GM12878 (cell line): Measurements from ENCODE around the gene DDIT4. TPM values are rescaled to one million over a fixed set of nuclear protein-coding genes. Genes with fewer than 3 reads are reported as not detected.

ENCODE experiments used
- CREB1 ChIP-seq: IDR thresholded peaks from 2 replicates; pipeline ENCODE4 v1.6.1; 2012; ENCODE audit warnings: low read depth, mild to moderate bottlenecking, inconsistent platforms
- ESRRA ChIP-seq: IDR thresholded peaks from 2 replicates; pipeline ENCODE4 v1.6.1; 2012; ENCODE audit warnings: mild to moderate bottlenecking, low read length, improper control_type of control experiment
- FOXK2 ChIP-seq: fragments of 450-650 bp; IDR thresholded peaks from 2 replicates; pipeline ENCODE4 v1.6.1; 2017; ENCODE audit warnings: mild to moderate bottlenecking, moderate library complexity
- MYC ChIP-seq: IDR thresholded peaks from 2 replicates; pipeline ENCODE4 v1.6.1; 2011; ENCODE audit warnings: mild to moderate bottlenecking, low read length, moderate library complexity, inconsistent platforms; ENCODE audit not compliant: insufficient read depth, insufficient replicate concordance, insufficient read length, severe bottlenecking
- NFXL1 ChIP-seq: fragments of 450-650 bp; IDR thresholded peaks from 2 replicates; pipeline ENCODE4 v1.6.1; 2017; ENCODE audit warnings: antibody characterized with exemption, mild to moderate bottlenecking, borderline replicate concordance
- SMAD5 ChIP-seq: IDR thresholded peaks from 2 replicates; pipeline ENCODE4 v1.6.1; 2016; ENCODE audit warnings: antibody characterized with exemption, low read depth
- STAT3 ChIP-seq: IDR thresholded peaks from 2 replicates; pipeline ENCODE4 v1.6.1; 2011; ENCODE audit warnings: low read depth, low read length, improper control_type of control experiment
- TCF3 ChIP-seq: IDR thresholded peaks from 2 replicates; pipeline ENCODE4 v1.6.1; 2012; ENCODE audit warnings: low read depth, mild to moderate bottlenecking, low read length, borderline replicate concordance; ENCODE audit not compliant: insufficient read depth
- WRNIP1 ChIP-seq: IDR thresholded peaks from 2 replicates; pipeline ENCODE4 v1.6.1; 2011; ENCODE audit warnings: low read depth, low read length, improper control_type of control experiment, borderline replicate concordance
- ZNF217 ChIP-seq: fragments of 450-650 bp; IDR thresholded peaks from 2 replicates; pipeline ENCODE4 v1.6.1; 2017; ENCODE audit warnings: antibody characterized with exemption, mild to moderate bottlenecking
- polyA plus RNA-seq, 11 experiments: library from polyadenylated mRNA; depleted of rRNA in 4 of 11; unstranded in 6 of 11; stranded (reverse) in 5 of 11; fragments of >200 nt; fragmentation: Nextera tagmentation in 4 of 11; fragmentation: Illumina TruSeq in 1 of 11; extraction: Ambion mirVana in 4 of 11; extraction: Trizol in 1 of 11; gene quantifications; 1 replicate in 1 of 11; 2 replicates in 10 of 11; pipeline versions ENCODE4 v1.2.1 to v1.2.3, GENCODE V29; 2011 to 2016; ENCODE audit warnings: inconsistent platforms in 2 of 11, missing spikeins in 2 of 11, low read depth in 1 of 11
- total RNA-seq, 4 experiments: library from RNA; depleted of rRNA in 3 of 4; stranded (reverse); fragments of >200 nt in 3 of 4; fragmentation: Illumina TruSeq in 1 of 4; extraction: Trizol in 1 of 4; gene quantifications; 2 replicates each; pipeline versions ENCODE4 v1.2.1 to v1.2.3, GENCODE V29; 2013 to 2021
- TF ChIP-seq, protein P1 (sequence below): IDR thresholded peaks from 2 replicates; pipeline ENCODE4 v1.6.1; 2012; ENCODE audit warnings: improper control_type of control experiment, low read depth, low read length; ENCODE audit not compliant: insufficient replicate concordance
- TF ChIP-seq, protein P2 (sequence below): fragments of 450-650 bp; IDR thresholded peaks from 2 replicates; pipeline ENCODE4 v1.6.1; 2017; ENCODE audit warnings: antibody characterized with exemption, mild to moderate bottlenecking, moderate library complexity
- TF ChIP-seq, protein P3 (sequence below): fragments of 150-350 bp; IDR thresholded peaks from 2 replicates; pipeline ENCODE4 v1.6.1; 2014; ENCODE audit warnings: mild to moderate bottlenecking, low read depth, low read length
- TF ChIP-seq, protein P4 (sequence below): IDR thresholded peaks from 2 replicates; pipeline ENCODE4 v1.6.1; 2011; ENCODE audit warnings: borderline replicate concordance, low read depth, mild to moderate bottlenecking, moderate library complexity, low read length; ENCODE audit not compliant: insufficient read depth, poor library complexity, severe bottlenecking

Gene DDIT4
- total and polyA plus RNA-seq, 10 of the 15 experiments (the other 5 are each of a cell fraction or from before 2014, with no cell fraction given): 2.1 to 277 (median 183) TPM

DNA sequence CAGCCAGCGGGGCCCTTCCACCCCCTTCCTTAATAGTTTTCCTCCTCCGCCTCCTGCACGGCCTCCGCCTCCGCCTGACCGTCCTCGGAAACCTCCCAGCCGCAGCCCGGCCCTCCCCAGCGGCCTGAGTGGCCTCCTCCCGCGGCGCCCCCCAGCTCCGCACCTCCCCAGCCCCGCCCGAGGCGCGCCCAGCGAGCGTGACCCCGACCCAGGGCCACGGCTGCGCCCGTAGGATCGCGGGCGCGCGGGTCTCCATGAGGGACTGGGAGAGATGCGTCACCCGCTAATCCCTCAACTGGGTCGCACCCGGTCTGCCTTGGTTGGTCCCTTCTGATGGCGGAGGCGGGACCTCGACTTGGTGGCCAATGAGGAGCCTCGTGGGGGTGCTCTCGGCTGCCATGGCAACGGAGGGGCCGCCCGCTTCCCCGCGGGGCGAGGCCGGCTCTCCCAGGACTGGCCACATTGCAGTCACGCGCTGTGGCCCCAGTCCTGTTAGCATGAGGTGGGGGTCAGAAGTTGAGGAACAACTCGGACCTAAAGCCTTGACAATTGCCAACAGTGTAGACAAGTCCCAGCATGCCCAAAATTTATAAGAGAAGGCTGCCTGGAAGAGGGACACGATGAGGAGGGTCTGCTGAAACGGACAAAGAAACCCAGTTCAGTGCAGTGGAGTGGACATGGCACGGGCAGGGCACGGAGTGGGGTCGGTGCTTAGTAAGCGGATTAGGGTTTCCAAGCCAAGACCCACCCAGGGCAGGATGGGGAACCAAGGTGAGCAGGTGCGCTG is 24.3 kb downstream of the DDIT4 start (continued):
- TF ChIP-seq, protein P1, sequence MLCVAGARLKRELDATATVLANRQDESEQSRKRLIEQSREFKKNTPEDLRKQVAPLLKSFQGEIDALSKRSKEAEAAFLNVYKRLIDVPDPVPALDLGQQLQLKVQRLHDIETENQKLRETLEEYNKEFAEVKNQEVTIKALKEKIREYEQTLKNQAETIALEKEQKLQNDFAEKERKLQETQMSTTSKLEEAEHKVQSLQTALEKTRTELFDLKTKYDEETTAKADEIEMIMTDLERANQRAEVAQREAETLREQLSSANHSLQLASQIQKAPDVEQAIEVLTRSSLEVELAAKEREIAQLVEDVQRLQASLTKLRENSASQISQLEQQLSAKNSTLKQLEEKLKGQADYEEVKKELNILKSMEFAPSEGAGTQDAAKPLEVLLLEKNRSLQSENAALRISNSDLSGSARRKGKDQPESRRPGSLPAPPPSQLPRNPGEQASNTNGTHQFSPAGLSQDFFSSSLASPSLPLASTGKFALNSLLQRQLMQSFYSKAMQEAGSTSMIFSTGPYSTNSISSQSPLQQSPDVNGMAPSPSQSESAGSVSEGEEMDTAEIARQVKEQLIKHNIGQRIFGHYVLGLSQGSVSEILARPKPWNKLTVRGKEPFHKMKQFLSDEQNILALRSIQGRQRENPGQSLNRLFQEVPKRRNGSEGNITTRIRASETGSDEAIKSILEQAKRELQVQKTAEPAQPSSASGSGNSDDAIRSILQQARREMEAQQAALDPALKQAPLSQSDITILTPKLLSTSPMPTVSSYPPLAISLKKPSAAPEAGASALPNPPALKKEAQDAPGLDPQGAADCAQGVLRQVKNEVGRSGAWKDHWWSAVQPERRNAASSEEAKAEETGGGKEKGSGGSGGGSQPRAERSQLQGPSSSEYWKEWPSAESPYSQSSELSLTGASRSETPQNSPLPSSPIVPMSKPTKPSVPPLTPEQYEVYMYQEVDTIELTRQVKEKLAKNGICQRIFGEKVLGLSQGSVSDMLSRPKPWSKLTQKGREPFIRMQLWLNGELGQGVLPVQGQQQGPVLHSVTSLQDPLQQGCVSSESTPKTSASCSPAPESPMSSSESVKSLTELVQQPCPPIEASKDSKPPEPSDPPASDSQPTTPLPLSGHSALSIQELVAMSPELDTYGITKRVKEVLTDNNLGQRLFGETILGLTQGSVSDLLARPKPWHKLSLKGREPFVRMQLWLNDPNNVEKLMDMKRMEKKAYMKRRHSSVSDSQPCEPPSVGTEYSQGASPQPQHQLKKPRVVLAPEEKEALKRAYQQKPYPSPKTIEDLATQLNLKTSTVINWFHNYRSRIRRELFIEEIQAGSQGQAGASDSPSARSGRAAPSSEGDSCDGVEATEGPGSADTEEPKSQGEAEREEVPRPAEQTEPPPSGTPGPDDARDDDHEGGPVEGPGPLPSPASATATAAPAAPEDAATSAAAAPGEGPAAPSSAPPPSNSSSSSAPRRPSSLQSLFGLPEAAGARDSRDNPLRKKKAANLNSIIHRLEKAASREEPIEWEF: no peak
- no peak for TF ChIP-seq MYC
- no peak for TF ChIP-seq ZNF217
- TF ChIP-seq FOXK2: no peak
- peak; percentile 76; the same call in 1 of the 2 replicates for TF ChIP-seq TCF3
- TF ChIP-seq, protein P2, sequence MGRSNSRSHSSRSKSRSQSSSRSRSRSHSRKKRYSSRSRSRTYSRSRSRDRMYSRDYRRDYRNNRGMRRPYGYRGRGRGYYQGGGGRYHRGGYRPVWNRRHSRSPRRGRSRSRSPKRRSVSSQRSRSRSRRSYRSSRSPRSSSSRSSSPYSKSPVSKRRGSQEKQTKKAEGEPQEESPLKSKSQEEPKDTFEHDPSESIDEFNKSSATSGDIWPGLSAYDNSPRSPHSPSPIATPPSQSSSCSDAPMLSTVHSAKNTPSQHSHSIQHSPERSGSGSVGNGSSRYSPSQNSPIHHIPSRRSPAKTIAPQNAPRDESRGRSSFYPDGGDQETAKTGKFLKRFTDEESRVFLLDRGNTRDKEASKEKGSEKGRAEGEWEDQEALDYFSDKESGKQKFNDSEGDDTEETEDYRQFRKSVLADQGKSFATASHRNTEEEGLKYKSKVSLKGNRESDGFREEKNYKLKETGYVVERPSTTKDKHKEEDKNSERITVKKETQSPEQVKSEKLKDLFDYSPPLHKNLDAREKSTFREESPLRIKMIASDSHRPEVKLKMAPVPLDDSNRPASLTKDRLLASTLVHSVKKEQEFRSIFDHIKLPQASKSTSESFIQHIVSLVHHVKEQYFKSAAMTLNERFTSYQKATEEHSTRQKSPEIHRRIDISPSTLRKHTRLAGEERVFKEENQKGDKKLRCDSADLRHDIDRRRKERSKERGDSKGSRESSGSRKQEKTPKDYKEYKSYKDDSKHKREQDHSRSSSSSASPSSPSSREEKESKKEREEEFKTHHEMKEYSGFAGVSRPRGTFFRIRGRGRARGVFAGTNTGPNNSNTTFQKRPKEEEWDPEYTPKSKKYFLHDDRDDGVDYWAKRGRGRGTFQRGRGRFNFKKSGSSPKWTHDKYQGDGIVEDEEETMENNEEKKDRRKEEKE: no peak
- no peak for TF ChIP-seq STAT3
- peak; percentile 35; the same call in 1 of the 2 replicates for TF ChIP-seq CREB1
- TF ChIP-seq WRNIP1: no peak
- TF ChIP-seq SMAD5: no peak
- no peak for TF ChIP-seq NFXL1
- TF ChIP-seq ESRRA: no peak; the same call in 1 of the 2 replicates
- TF ChIP-seq, protein P3, sequence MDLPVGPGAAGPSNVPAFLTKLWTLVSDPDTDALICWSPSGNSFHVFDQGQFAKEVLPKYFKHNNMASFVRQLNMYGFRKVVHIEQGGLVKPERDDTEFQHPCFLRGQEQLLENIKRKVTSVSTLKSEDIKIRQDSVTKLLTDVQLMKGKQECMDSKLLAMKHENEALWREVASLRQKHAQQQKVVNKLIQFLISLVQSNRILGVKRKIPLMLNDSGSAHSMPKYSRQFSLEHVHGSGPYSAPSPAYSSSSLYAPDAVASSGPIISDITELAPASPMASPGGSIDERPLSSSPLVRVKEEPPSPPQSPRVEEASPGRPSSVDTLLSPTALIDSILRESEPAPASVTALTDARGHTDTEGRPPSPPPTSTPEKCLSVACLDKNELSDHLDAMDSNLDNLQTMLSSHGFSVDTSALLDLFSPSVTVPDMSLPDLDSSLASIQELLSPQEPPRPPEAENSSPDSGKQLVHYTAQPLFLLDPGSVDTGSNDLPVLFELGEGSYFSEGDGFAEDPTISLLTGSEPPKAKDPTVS: no peak
- TF ChIP-seq, protein P4, sequence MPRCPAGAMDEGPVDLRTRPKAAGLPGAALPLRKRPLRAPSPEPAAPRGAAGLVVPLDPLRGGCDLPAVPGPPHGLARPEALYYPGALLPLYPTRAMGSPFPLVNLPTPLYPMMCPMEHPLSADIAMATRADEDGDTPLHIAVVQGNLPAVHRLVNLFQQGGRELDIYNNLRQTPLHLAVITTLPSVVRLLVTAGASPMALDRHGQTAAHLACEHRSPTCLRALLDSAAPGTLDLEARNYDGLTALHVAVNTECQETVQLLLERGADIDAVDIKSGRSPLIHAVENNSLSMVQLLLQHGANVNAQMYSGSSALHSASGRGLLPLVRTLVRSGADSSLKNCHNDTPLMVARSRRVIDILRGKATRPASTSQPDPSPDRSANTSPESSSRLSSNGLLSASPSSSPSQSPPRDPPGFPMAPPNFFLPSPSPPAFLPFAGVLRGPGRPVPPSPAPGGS: no peak
